ENCODE results near the gene DENND11. TPM values are rescaled to one million over a fixed set of nuclear protein-coding genes. Genes with fewer than 3 reads are reported as not detected.

DENND11 gene, protein sequence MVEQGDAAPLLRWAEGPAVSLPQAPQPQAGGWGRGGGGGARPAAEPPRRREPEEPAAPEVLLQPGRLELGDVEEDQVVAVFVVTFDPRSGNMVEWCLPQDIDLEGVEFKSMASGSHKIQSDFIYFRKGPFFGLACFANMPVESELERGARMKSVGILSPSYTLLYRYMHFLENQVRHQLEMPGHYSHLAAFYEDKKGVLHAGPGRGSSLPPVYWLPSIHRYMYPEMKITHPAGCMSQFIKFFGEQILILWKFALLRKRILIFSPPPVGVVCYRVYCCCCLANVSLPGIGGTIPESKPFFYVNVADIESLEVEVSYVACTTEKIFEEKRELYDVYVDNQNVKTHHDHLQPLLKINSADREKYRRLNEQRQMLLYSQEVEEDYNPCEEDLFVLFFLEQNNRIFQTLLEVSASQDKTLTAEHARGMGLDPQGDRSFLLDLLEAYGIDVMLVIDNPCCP
- polyA plus RNA-seq (2013, experiment 1 of 2; ENCODE audit: insufficient read length), result 4.9 TPM
- 4.5 TPM for polyA plus RNA-seq (2013, experiment 2 of 2; ENCODE audit: insufficient read length)

DNA sequence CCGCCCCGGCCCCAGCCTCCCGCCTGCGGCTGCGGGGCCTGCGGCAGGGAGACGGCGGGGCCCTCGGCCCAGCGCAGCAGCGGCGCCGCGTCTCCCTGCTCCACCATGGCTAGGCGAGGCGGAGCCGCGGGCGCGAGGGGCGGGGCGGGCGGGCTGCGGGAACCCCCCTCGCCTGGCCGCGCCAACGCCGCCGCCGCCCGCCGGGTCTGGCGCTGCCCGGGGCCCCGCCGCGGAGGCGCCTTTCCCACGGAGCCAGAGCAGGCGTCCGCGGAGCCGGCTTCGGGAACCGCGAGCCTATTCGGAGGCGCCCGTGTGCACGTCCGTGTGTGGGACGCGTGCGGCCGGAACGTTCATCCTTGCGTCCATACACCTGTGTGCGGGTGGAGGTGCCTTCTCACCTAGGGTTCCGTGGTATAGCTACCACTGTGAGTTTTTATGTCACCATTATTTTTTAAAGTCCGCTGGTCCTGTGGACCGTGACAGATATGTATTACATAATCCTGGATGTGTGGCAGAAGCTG, at the start of gene DENND11:
TSS of gene DENND11 (minus strand) at position 120 of the 521 bp plus-strand sequence. CDS start at position 107, 13 bp downstream.
- DNase-seq, result peak; percentile 35

DNA sequence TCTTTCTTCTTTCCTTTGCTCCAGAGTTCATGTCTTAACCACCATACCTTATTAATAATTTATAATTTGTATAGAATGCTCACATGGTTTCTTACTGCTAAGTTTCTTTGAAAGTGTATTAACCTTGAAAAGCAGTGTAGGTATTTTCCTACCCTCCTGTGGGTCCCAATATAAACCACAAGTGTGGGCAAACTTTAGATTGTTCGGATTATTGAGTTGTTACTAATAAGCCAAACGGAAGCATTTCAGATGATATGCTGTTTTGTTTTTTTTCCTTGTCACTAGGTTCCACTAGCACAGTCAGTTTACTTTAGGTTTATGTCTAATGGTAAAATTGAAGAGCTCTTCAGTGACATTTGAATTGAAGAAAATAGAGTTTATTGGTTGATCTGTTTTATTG, 46.4 kb upstream of the DENND11 start:
- DNase-seq, result no peak

DNA sequence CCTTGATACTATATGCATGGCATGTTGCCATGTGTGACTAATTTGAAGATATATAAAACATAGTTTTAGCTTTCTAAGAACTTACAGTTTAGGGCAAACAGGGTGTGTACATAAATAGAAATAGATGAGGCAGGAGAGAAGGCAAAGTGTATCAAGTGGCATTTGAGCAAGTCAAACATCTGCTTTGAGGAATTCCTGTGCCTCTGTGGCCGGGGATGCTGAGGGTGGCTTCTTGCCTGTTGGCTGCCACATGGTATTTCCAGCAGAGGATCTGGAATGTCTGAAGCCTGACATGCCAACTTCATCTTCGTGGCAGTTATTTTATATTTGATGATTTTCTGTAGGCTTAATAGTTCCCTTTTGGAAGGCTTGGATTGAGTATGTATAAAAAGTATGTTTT, 42.2 kb upstream of the DENND11 start:
- DNase-seq, result no peak

DNA sequence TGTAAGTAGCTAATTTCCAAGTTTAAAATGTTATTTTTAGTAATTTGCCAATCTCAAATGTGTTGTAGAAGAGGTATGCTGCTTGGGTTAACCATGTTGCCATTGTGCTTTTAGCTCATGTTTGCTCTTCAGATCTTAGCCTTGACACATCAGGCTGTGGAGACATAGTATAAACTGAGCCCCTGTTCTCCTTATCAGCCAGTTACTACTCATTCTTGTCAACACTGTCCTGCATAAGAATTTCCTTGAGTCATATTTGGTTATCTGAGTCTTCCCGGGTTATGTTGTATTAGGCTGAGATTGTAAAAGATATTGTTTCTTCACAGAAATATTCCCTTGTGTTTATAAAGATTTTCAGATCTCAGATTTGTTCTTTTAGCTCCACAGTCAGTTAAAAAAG, 40.3 kb upstream of the DENND11 start:
- no peak for DNase-seq

DNA sequence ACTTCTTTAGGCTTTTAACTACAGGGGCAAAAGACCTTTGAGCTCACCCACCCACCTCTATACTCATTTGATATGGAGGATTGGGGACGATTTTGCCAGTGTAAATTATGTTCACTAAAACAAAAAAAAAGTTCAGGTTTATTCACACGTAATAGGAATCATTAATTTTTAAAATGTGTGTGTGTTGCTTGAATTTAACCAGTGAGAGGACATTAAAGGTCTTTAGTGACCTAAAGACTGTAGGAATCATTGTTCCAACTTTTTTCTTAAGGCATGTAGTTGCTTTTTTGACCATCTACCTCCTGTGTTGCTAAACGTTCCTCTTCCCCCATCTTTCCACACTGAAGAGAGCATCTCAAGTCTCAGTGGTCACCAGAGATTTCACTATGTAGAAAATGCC, 37.3 kb upstream of the DENND11 start:
- no peak for DNase-seq

DNA sequence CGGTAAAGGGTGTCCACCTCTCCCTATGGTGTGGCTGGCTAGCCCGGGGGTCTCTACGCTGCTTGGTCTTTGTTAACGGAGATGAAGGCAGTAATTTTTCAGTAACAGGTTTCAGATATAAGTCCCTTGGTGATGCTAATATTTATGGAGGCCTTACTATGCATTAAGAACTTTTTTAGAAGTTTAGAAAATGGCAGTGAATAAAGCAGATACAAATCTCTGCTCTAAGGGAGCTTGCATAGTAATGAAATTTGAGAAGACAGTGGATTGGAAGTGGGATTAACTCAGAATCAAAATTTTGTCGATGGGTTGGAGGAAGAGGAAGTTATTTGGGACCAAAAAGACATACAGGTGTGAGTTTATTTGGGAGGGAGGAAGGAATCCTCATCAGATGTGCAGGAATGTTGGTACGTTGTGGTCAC, 36.6 kb upstream of the DENND11 start:
- no peak for DNase-seq

DNA sequence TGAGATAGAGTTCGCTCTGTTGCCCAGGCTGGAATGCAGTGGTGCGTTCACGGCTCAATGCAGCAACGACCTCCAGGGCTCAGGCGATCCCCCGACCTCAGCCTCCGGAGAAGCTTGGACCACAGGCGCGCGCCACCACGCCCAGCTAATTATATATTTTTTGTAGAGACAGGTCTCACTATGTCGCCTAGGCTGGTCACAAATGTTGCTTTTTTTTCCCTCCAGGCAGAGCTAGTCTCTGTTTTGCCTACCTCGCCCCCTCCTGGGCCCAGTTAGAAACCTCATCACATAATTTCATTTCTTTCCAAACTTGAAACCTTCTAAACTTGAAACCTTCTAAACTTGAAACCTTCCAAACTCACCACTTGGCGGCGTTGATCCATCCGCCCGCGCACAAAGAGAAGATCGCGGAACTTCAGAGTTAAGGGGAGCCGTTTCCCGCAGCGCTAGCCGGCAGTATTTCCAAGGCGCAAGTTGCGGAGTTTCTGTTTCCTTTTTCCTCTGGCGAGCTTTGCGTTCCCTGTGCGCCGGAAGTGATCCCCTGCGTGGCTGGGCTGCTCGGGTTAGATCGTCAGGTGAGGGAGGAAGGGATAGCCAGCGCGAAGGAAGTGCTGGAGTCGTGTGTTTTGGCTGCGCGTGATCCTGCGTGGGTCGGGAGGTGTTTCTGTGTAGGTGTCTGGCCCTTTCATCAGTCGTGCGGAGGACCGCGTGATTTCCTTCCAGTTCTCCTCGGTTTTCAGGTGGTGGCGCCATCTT, 36.0 kb upstream of the DENND11 start, which contains the start of gene SSBP1:
TSS of gene SSBP1 (plus strand) at position 523 of the 756 bp plus-strand sequence. CDS start 809 bp downstream, outside the sequence.
- peak; percentile 96 for DNase-seq

DNA sequence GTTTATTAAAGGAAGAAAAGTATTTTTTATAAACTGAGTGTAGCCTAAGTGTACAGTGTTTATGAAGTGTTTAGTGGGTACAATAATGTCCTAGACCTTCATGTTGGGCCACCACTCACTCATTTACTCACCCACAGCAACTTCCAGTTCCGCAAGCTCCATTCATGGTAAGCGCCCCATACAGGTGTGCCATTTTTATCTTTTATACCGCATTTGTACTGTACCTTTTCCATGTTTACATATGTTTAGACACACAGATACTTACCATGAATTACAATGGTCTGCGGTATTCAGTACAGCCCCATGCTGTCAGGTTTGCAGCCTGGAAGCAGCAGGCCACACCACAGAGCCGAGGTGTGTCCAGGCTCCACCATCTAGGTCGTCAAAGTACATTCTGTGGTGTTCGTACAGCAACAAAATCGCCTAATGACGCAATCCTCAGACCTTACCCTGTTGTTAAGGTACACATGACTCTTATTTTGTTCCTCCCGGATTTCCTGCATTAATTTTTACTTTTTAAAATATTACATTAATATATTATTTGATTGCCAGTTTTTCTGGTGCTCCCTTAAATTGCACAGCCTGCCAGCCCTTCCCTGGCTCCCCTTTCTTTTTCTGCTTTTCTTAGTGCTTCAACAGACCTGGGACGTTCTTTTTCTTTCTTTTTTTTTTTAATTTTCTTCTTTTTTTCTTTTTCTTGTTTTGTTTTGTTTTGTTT, 35.3 kb upstream of the DENND11 start:
- no peak for DNase-seq

DNA sequence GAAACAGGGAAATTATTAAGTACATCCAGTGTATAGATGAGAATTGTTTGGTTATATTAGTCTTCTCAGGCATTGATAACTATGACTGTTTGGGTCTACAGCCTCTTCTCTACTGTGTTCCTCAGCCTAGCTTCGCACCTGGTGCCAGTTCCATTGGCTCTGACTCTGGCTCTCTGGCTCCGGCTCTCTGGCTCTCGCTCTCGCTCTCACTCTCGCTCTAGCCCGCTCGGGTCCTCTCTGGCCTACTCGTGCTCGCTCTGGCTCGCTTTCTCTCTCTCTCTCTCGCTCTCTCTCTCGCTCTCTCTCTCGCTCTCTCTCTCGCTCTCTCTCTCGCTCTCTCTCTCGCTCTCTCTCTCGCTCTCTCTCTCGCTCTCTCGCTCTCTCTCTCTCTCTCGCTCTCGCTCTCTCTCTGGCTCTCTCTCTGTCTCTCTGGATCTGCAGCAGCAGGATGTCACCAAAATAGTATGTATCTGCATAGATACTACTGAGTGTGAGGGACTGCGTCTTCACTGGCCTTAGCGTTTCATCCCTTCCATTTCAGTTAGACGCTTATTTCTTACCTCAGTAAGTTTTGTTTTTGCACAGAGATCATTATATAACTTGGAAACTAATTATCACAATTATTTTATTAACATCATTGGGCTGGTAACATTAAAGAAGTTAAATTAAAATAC, 29.6 kb upstream of the DENND11 start:
- DNase-seq, result no peak

DNA sequence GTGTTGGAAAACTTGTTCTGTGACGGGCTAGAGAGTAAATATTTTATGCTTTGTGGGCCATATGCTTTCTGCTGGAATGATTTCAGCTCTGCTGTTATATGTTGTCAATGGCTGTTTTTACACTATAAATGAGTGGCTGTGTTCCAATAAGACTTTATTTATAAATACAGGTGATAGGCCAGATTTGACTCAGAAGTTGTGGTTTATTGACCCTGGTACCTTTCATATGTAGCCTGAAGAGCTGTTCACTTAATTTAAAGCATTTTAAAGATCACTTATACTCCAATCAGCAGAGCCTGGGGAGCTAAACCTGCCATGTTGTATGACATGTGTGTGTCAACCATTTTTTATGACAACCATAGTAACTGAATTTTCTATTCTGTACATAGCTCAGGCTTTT, 27.1 kb upstream of the DENND11 start:
- DNase-seq, result no peak

DNA sequence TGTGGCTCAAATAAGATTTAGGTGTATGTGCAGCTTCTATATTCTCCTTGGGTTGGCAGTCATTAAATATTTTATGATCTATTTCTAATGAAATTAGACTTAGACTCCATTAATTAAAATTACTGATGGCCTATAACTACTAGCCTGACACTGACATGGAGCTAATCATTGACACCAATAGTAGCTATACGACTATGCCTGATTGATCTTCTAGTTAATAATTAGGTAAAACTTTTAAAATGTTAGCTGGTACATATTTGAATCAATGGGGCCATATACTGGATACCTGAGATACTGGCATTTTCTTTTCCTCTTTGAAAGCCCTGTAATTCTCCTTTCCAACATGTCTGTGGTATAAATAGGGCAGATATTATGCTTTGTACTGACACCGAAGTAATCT, 20.6 kb upstream of the DENND11 start:
- no peak for DNase-seq

DNA sequence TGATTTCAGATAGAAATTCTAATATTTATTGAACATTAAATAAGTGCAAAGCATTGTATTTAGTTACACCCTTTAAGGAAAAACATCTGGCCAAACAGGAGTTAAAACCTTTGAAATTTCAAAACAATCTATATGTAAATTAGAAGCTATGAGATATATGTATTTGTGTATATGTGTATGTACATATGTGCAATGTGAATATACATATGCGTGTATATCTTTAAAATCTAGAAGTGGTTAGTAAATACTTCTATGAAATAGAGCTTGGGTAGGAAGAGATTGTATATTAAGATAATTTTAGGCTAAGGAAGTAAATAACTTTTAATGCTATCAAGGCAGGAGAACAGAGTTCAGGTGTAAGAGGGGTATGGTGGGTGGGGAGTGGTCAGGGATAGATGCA, 15.5 kb upstream of the DENND11 start:
- no peak for DNase-seq

DNA sequence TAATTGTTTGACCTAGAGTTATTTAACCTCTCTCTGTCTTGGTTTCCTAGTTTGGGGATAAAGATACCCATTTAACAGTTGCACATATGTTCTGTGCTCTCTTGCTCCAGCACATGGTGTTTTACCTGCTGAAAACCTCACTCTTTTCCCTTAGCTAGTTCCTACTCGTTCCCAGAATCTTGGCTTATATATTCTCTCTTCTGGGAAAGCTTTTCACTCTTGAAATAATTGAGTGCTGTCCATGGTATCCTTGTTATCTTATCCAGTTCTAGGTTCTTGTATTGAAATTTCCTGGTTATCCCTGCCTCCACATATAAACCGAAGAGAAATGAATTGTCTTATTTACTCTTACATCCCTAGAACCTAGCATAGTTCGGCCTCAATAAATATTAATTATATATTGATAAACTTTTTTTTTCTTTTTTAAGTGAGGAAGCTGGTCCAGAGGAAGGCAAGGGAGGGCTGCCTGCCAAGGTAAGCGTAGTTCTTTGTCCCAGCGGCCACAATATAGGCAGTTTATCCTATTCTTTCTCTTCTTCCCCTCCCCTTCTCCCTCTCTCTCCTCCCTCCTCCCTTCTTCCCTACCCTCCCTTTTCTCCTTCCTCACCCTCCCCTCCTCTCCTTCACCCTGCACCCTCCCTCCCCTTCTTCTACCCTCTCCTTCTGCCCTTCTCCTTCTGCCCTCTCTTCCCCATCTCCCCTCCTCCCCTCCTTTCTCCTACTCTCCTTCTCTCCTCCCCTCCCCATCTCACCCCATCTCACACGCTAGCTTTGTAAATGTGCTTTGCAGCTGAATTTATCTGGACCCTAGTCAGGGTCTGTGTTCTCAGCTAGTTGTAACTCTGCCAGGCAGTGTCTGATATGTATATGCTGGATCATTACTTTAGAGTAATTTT, 14.1 kb upstream of the DENND11 start:
- no peak for DNase-seq

DNA sequence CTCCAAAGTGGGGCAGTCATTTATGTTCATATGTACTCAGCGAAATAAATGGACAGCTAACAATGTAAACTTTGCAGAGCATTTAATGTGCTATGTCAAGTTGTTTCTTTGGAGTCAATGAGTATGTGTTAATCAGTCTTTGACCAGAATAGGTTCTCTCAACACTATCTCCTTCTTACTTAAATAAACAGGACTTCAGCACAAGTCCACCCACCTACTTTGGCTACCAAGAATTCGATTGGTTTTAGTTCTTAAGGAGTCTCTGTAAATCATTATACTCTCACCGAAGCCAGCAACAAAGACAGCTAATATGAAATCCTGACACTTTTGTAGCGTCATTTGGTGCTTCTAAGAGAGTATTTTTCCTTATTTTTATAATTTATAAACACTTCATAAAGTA, 13.1 kb upstream of the DENND11 start:
- no peak for DNase-seq

DNA sequence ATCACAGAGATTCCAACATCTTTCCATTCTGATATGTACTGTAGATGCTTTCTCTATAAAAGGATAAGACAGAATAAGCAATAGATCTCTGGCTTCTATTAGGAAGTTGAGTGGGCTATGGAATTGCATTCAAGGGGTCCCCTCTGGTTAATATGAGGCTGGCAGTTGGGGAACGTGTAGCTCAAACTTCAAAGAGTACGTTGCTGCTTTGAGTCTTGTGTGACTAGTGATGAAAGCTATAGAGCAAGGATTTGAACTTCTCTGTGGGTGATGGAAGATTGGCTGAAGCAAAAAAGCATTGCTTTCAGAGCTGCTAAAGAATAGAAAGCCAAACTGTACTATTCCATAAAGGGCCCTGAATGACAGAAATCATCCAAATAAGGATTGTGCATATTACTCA, 12.6 kb upstream of the DENND11 start:
- no peak for DNase-seq

DNA sequence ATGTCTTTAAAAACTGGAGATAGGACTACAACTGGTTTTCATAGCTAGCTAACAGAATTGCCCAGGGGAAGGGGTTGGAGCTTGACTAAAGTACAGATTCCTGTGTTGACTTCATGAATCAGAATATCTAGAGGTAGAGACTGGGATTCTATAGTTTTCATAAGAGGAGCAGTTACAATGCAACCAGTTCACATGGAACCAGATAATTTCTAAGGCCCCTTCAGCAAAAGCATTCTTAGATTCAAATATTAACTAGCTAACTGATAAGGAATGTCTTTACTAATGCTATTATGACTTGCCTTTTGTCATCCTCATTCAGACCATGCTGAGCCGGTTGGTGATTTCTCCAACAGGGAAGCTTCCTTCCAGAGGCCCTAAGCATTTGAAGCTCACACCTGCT, 11.9 kb upstream of the DENND11 start:
- no peak for DNase-seq

DNA sequence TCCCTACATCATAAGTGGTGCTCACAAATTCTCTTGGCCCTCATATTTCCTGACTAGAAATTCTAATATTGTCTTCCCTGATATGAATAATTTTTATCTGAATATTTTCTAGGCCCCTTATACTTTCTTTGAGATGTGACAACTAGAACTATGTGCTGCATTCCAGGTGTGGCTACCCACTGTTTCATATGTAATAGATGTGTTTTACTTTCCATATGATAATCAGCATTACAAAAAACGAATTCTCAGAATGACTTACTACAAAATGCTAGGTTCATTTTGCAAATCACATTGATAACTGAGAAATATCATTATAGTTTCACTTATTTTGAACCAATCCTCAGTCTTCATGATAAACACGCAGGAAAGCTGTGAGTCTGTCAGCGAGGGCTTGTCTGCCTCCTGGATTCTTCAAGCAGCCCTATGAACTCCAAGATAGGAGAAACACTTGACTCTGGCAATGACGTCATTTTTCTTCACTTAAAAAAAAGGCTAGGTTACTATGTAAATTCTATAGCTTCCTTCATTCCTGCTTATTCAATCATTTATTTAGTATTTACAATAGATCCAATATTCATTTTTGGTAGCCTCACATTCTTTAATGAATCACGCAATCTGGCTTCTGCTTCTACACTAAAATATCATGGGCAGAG, 10.8 kb upstream of the DENND11 start:
- no peak for DNase-seq

DNA sequence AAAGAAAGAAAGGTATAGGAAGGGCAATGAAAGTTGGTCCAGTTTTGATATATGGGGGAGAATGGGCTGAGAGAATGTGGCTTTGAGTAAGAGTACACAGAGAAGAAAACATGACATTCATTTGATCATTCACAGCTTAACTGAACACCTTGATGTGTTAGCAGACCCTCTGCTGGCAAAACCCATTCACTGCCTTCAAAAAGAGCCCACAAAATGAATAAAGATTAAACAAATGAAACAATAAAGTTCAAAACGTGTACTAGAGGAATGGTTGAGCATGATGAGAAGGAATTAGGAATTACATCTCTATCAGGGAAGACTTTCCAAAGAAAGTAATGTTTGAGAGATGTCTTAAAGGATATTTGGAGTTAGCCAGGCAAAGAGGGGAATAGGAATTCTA, 8.3 kb upstream of the DENND11 start:
- no peak for DNase-seq

DNA sequence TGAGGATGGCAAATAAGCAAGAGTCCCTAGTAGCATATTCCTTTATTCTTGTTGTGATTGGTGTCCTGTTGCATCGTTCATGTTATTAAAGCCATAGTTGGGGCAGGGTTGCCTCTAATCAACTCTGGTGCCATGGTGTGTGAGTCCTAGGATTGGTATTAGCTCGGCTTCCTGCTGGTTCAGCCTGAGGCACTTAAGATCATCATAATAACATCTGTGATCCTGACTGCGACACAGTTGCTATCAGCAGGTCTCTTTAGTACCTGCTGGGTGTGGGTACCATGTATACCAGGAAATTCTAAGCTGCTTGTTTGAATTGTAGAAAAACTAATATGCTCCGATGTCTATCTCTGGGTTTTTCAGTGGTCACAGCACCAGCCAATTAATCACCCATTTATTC, 7.8 kb upstream of the DENND11 start:
- no peak for DNase-seq

DNA sequence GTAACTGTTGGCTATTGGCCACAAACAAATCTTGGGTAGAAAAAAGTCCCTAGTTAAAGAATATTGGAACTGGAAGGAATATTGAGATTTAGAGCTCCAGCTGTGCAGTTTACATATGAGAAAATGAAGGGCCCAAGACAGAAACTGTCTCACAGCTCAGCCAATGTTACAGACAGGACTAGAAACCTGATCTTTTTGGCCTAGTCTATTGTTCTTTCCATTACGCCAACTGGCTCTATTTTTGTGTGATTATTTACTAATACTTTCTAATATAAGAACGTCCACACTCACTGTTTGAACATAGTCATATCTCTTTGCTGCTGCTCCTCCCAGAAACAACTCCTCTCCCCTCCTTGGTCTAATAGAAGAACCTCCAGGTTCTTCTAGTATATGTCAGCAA, 7.4 kb upstream of the DENND11 start:
- no peak for DNase-seq

All from fibroblast of skin of abdomen (primary cell).